ENCODE measurements around the gene IGFN1.

GRCh38 chr1:201224666-201225370 is 34.2 kb downstream of the IGFN1 start:
- no peak for TF ChIP-seq THRA (IDR thresholded peaks at IDR 0.05)
- TF ChIP-seq SNIP1 (IDR thresholded peaks at IDR 0.05; ENCODE audit: low read depth) = no peak
- no peak for TF ChIP-seq TARDBP (IDR thresholded peaks at IDR 0.05)
- TF ChIP-seq GTF2F1 (IDR thresholded peaks at IDR 0.05; ENCODE audit: low read depth, low read length) = no peak
- no peak for TF ChIP-seq ZSCAN29 (IDR thresholded peaks at IDR 0.05)
- no peak for TF ChIP-seq ZNF24 (IDR thresholded peaks at IDR 0.05)
- TF ChIP-seq ETV6 (IDR thresholded peaks at IDR 0.05; ENCODE audit: borderline replicate concordance in 1 of 2, low read depth in 2 of 2, low read length in 1 of 2) = no peak
- no peak for TF ChIP-seq ETV6 (CRISPR knock-in tag; IDR thresholded peaks at IDR 0.05; ENCODE audit: borderline replicate concordance)
- no peak for TF ChIP-seq BRD9 (IDR thresholded peaks at IDR 0.05; ENCODE audit: low read depth, partially characterized antibody)
- no peak for TF ChIP-seq TEAD4 (IDR thresholded peaks at IDR 0.05; ENCODE audit: low read length)
- no peak for TF ChIP-seq TEAD4 (CRISPR knock-in tag; IDR thresholded peaks at IDR 0.05; ENCODE audit: borderline replicate concordance)
- TF ChIP-seq, protein P1, sequence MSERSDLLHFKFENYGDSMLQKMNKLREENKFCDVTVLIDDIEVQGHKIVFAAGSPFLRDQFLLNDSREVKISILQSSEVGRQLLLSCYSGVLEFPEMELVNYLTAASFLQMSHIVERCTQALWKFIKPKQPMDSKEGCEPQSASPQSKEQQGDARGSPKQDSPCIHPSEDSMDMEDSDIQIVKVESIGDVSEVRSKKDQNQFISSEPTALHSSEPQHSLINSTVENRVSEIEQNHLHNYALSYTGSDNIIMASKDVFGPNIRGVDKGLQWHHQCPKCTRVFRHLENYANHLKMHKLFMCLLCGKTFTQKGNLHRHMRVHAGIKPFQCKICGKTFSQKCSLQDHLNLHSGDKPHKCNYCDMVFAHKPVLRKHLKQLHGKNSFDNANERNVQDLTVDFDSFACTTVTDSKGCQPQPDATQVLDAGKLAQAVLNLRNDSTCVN (CRISPR knock-in tag; IDR thresholded peaks at IDR 0.05) = no peak
- TF ChIP-seq SREBF2 (CRISPR knock-in tag; IDR thresholded peaks at IDR 0.05) = no peak
- TF ChIP-seq CCNT2 (IDR thresholded peaks at IDR 0.05; ENCODE audit: borderline replicate concordance, extremely low read depth, insufficient read length, low read depth, low read length) = no peak

Data from K562 (cell line).